Karpas-422 (cell line): ENCODE data around the gene MBTD1. TPM values are rescaled to one million over a fixed set of nuclear protein-coding genes. Genes with fewer than 3 reads are reported as not detected.
"Not testable (repeated sequence)": the region's sequence is repeated elsewhere in the genome, so short reads cannot be mapped to it uniquely, and the experiment has no call there.

Source experiments
- DNase-seq: peaks from one replicate; pipeline ENCODE4 v3.0.0-alpha.2; 2015
- H2AFZ ChIP-seq: fragments of 200-600 bp; sonication (generic); 2 replicates; pipeline ENCODE4 v1.6.1; 2014; ENCODE audit warnings: antibody characterized with exemption, low read length, mixed read lengths
- H3K27ac ChIP-seq: fragments of 200-600 bp; sonication (generic); 2 replicates; pipeline ENCODE4 v1.5.1; 2014; ENCODE audit warnings: mild to moderate bottlenecking, low read length, moderate library complexity
- H3K27me3 ChIP-seq: fragments of 200-600 bp; sonication (generic); 2 replicates; pipeline ENCODE4 v1.6.1; 2014; ENCODE audit warnings: low read length, mixed read lengths
- H3K36me3 ChIP-seq: fragments of 200-600 bp; sonication (generic); 2 replicates; pipeline ENCODE4 v1.6.1; 2014; ENCODE audit warnings: low read length, mixed read lengths; ENCODE audit not compliant: insufficient read depth
- H3K4me1 ChIP-seq: fragments of 200-600 bp; sonication (generic); 2 replicates; pipeline ENCODE4 v1.6.1; 2014; ENCODE audit warnings: mild to moderate bottlenecking, low read length, mixed read lengths
- H3K4me2 ChIP-seq: fragments of 200-600 bp; sonication (generic); 2 replicates; pipeline ENCODE4 v1.6.1; 2014; ENCODE audit warnings: low read length, low read depth, mild to moderate bottlenecking; ENCODE audit not compliant: poor library complexity, severe bottlenecking
- H3K4me3 ChIP-seq: fragments of 200-600 bp; sonication (generic); 2 replicates; pipeline ENCODE4 v1.5.1; 2014; ENCODE audit warnings: mild to moderate bottlenecking, antibody characterized with exemption, low read length, mixed read lengths
- H3K79me2 ChIP-seq: fragments of 200-600 bp; sonication (generic); 2 replicates; pipeline ENCODE4 v1.6.1; 2014; ENCODE audit warnings: mild to moderate bottlenecking, low read length, mixed read lengths
- H3K9ac ChIP-seq: fragments of 200-600 bp; sonication (generic); 2 replicates; pipeline ENCODE4 v1.6.0; 2014; ENCODE audit warnings: low read length
- H3K9me2 ChIP-seq: fragments of 200-600 bp; sonication (generic), shearing (Covaris generic); replicated peaks from 2 replicates; pipeline ENCODE4 v1.6.0; 2014; ENCODE audit warnings: mild to moderate bottlenecking, low read length, moderate library complexity; ENCODE audit not compliant: insufficient read depth
- H3K9me3 ChIP-seq: fragments of 300-700, 200-600 bp; sonication (generic); 2 replicates; pipeline ENCODE4 v1.6.1; 2014; ENCODE audit warnings: low read length, mixed read lengths
- H4K20me1 ChIP-seq: fragments of 200-600 bp; sonication (generic); 2 replicates; pipeline ENCODE4 v1.6.1; 2014; ENCODE audit warnings: mild to moderate bottlenecking, antibody characterized with exemption, low read length, low read depth; ENCODE audit not compliant: insufficient read depth
- total RNA-seq: library from RNA; depleted of rRNA; stranded (reverse); fragments of >200 nt; shearing (Covaris generic); gene quantifications from 2 replicates; pipeline ENCODE4 v1.2.3, GENCODE V29; 2014; ENCODE audit warnings: low replicate concordance; rRNA removed

MBTD1 gene
- total RNA-seq, result 28.5 and 41.3 TPM in 2 replicates

GRCh38 chr17:51259564-51260236 is at the start of gene MBTD1:
Gene MBTD1, minus strand, starts transcription at chr17:51260049. Its CDS starts 34,888 bp downstream, at chr17:51225161.
- H3K4me1 ChIP-seq, result peaks cover 41% of the 10 kb centered on the region
- H3K9me3 ChIP-seq, result no peaks in the 10 kb centered on the region
- H3K27ac ChIP-seq, result peak within 1 kb of the TSS; percentile 85
- H3K27me3 ChIP-seq, result no peaks in the 10 kb centered on the region
- no peaks in the 10 kb centered on the region for H3K9me2 ChIP-seq
- H3K79me2 ChIP-seq, result peaks cover 98% of the 10 kb centered on the region
- H3K4me2 ChIP-seq, result peak within 1 kb of the TSS; percentile 72
- peak; percentile 98 for DNase-seq
- H3K9ac ChIP-seq, result peak within 1 kb of the TSS; percentile 91
- H4K20me1 ChIP-seq, result peaks cover 19% of the 10 kb centered on the region; the same call in 1 of the 2 replicates
- H3K36me3 ChIP-seq, result peaks cover 59% of the 10 kb centered on the region
- peak within 1 kb of the TSS; percentile 81 for H3K4me3 ChIP-seq
- H2AFZ ChIP-seq, result peak within 1 kb of the TSS; percentile 39; the same call in 1 of the 2 replicates

GRCh38 chr17:51305182-51305581 is 45.3 kb upstream of the MBTD1 start:
- DNase-seq, result peak; percentile 11
- Histone ChIP-seq H3K9ac (no peak overlapping the region), H3K27ac (no peak overlapping the region), H3K27me3 (no peaks in the 10 kb centered on the region), H2AFZ (no peak overlapping the region), H3K9me2 (no peaks in the 10 kb centered on the region), H3K4me3 (no peak overlapping the region), H3K4me2 (no peak overlapping the region), H3K4me1 (no peaks in the 10 kb centered on the region), H4K20me1 (no peaks in the 10 kb centered on the region), H3K9me3 (no peaks in the 10 kb centered on the region), H3K36me3 (no peaks in the 10 kb centered on the region), H3K79me2 (no peaks in the 10 kb centered on the region)

- no peak overlapping the region for H3K4me3 ChIP-seq
- no peaks in the 10 kb centered on the region for H3K9me2 ChIP-seq
- H3K27ac ChIP-seq, result no peak overlapping the region
- no peak overlapping the region for H3K4me2 ChIP-seq
- H3K79me2 ChIP-seq, result no peaks in the 10 kb centered on the region
- DNase-seq, result peak; percentile 19
- H2AFZ ChIP-seq, result no peak overlapping the region
- no peaks in the 10 kb centered on the region for H3K4me1 ChIP-seq
- no peaks in the 10 kb centered on the region for H4K20me1 ChIP-seq
- H3K9ac ChIP-seq, result no peak overlapping the region
- peaks cover 8% of the 10 kb centered on the region; the same call in 1 of the 2 replicates for H3K36me3 ChIP-seq
- no peaks in the 10 kb centered on the region for H3K9me3 ChIP-seq
- no peaks in the 10 kb centered on the region for H3K27me3 ChIP-seq
Measured at GRCh38 chr17:51299859-51300258, 40.0 kb upstream of the MBTD1 start.

- no peaks in the 10 kb centered on the region for H3K4me1 ChIP-seq
- H3K27me3 ChIP-seq, result no peaks in the 10 kb centered on the region
- no peak overlapping the region for H2AFZ ChIP-seq
- H3K4me2 ChIP-seq, result no peak overlapping the region
- H3K79me2 ChIP-seq, result no peaks in the 10 kb centered on the region
- H4K20me1 ChIP-seq, result no peaks in the 10 kb centered on the region
- H3K9me2 ChIP-seq, result no peaks in the 10 kb centered on the region
- no peak overlapping the region for H3K4me3 ChIP-seq
- H3K27ac ChIP-seq, result no peak overlapping the region
- peaks cover 10% of the 10 kb centered on the region; the same call in 1 of the 2 replicates for H3K36me3 ChIP-seq
- no peak overlapping the region for H3K9ac ChIP-seq
- DNase-seq, result peak; percentile 64
- no peaks in the 10 kb centered on the region for H3K9me3 ChIP-seq
Measured at GRCh38 chr17:51298508-51299371, 38.9 kb upstream of the MBTD1 start.

- not testable (repeated sequence) for H3K27me3 ChIP-seq, DNase-seq, H3K9me2 ChIP-seq, H3K9ac ChIP-seq, H3K4me3 ChIP-seq, H2AFZ ChIP-seq, H3K4me1 ChIP-seq, H4K20me1 ChIP-seq, H3K9me3 ChIP-seq, H3K4me2 ChIP-seq, H3K27ac ChIP-seq
- H3K79me2 ChIP-seq, result 0 out of 2 replicates have a peak, but pooled peaks cover 11% of the 10 kb centered on the region
- peaks cover 49% of the 10 kb centered on the region for H3K36me3 ChIP-seq
Measured at GRCh38 chr17:51294338-51294737, 34.5 kb upstream of the MBTD1 start.

GRCh38 chr17:51289696-51290111 is 29.9 kb upstream of the MBTD1 start:
- H3K36me3 ChIP-seq, result peaks cover 80% of the 10 kb centered on the region
- DNase-seq, result peak; percentile 11
- no peak overlapping the region for H3K27ac ChIP-seq
- 0 out of 2 replicates have a peak, but pooled peaks cover 11% of the 10 kb centered on the region for H3K79me2 ChIP-seq
- no peaks in the 10 kb centered on the region for H3K9me3 ChIP-seq
- H3K27me3 ChIP-seq, result no peaks in the 10 kb centered on the region
- H3K9me2 ChIP-seq, result no peaks in the 10 kb centered on the region
- no peak overlapping the region for H3K4me3 ChIP-seq
- no peak overlapping the region for H3K9ac ChIP-seq
- H3K4me1 ChIP-seq, result no peaks in the 10 kb centered on the region
- no peak overlapping the region for H2AFZ ChIP-seq
- H4K20me1 ChIP-seq, result no peaks in the 10 kb centered on the region
- no peak overlapping the region for H3K4me2 ChIP-seq

- no peaks in the 10 kb centered on the region for H3K4me1 ChIP-seq
- no peaks in the 10 kb centered on the region for H3K9me2 ChIP-seq
- no peak for DNase-seq
- H3K9ac ChIP-seq, result no peak overlapping the region
- H3K4me2 ChIP-seq, result no peak overlapping the region
- no peak overlapping the region for H3K4me3 ChIP-seq
- H4K20me1 ChIP-seq, result no peaks in the 10 kb centered on the region
- H2AFZ ChIP-seq, result no peak overlapping the region
- H3K36me3 ChIP-seq, result peaks cover 76% of the 10 kb centered on the region
- H3K27me3 ChIP-seq, result no peaks in the 10 kb centered on the region
- H3K9me3 ChIP-seq, result no peaks in the 10 kb centered on the region
- H3K79me2 ChIP-seq, result peaks cover 9% of the 10 kb centered on the region
- H3K27ac ChIP-seq, result no peak overlapping the region
Measured at GRCh38 chr17:51287412-51287811, 27.6 kb upstream of the MBTD1 start.

- Histone ChIP-seq H3K79me2 (peaks cover 36% of the 10 kb centered on the region), H3K9me3 (no peaks in the 10 kb centered on the region), H3K9me2 (no peaks in the 10 kb centered on the region), H2AFZ (no peak overlapping the region), H3K9ac (no peak overlapping the region), H3K4me2 (no peak overlapping the region), H4K20me1 (no peaks in the 10 kb centered on the region), H3K4me1 (no peaks in the 10 kb centered on the region; the same call in 1 of the 2 replicates), H3K36me3 (peaks cover 61% of the 10 kb centered on the region), H3K27ac (no peak overlapping the region), H3K27me3 (no peaks in the 10 kb centered on the region), H3K4me3 (no peak overlapping the region)
- DNase-seq, result no peak
Measured at GRCh38 chr17:51279183-51279582, 19.3 kb upstream of the MBTD1 start.
